PC-9 (cell line): ENCODE results near the gene JUND. TPM values are rescaled to one million over a fixed set of nuclear protein-coding genes. Genes with fewer than 3 reads are reported as not detected.

Experiments
- BruUV-seq: library from RNA; stranded (reverse); fragments of 400-500 nt; replicated peaks from 2 replicates; lab custom pipeline; 2021; lab: Mats Ljungman, UMichigan
- CTCF ChIA-PET: fragments of 300-600 bp; sonication (Branson Sonifier 250); formaldehyde crosslinking; loops from one replicate; lab custom pipeline; 2022; ENCODE audit warnings: antibody characterized with exemption; lab: Charles Lee
- POLR2A ChIA-PET: fragments of 300-600 bp; sonication (Branson Sonifier 250); formaldehyde crosslinking; loops from one replicate; lab custom pipeline; 2022; ENCODE audit warnings: antibody characterized with exemption; ENCODE audit not compliant: unreplicated experiment; lab: Charles Lee
- DNase-seq, 2 experiments: peaks; one replicate each; pipeline versions ENCODE4 v3.0.0 to v3.0.0-alpha.2; 2015 to 2022; ENCODE audit warnings: mixed read lengths in 1 of 2
- H2AFZ ChIP-seq: fragments of 200-600 bp; sonication (generic); 2 replicates; pipeline ENCODE4 v1.8.1; 2017; ENCODE audit warnings: antibody characterized with exemption
- H3F3A ChIP-seq: fragments of 200-600 bp; sonication (generic); 2 replicates; pipeline ENCODE4 v1.8.1; 2017; ENCODE audit warnings: antibody characterized with exemption, mild to moderate bottlenecking, low read depth; ENCODE audit not compliant: insufficient read depth
- H3K27ac ChIP-seq: fragments of 200-600 bp; sonication (generic); 2 replicates; pipeline ENCODE4 v1.6.1; 2016; ENCODE audit warnings: mixed run types
- H3K27me3 ChIP-seq: fragments of 200-600 bp; sonication (generic); 2 replicates; pipeline ENCODE4 v1.6.1; 2016; ENCODE audit warnings: low read depth, mixed run types; ENCODE audit not compliant: insufficient read depth
- H3K36me3 ChIP-seq: fragments of 200-600 bp; sonication (generic); 2 replicates; pipeline ENCODE4 v1.6.1; 2016; ENCODE audit warnings: low read depth, mixed run types
- H3K4me1 ChIP-seq: fragments of 200-600 bp; sonication (generic); replicated peaks from 2 replicates; pipeline ENCODE4 v1.6.1; 2016; ENCODE audit warnings: mixed run types; ENCODE audit not compliant: insufficient read depth
- H3K4me2 ChIP-seq: fragments of 200-600 bp; sonication (generic); 2 replicates; pipeline ENCODE4 v1.6.1; 2017; ENCODE audit warnings: mixed run types
- H3K4me3 ChIP-seq: fragments of 200-600 bp; sonication (generic); 2 replicates; pipeline ENCODE4 v1.6.1; 2016; ENCODE audit warnings: mixed run types
- H3K79me2 ChIP-seq: fragments of 200-600 bp; sonication (generic); 2 replicates; pipeline ENCODE4 v1.6.1; 2017; ENCODE audit warnings: low read depth, mixed run types
- H3K9me2 ChIP-seq: fragments of 200-600 bp; sonication (generic); 2 replicates; pipeline ENCODE4 v1.8.1; 2017; ENCODE audit warnings: mild to moderate bottlenecking; ENCODE audit not compliant: insufficient read depth
- H3K9me3 ChIP-seq: fragments of 200-600 bp; sonication (generic); 2 replicates; pipeline ENCODE4 v1.8.1; 2016; ENCODE audit warnings: low read depth; ENCODE audit not compliant: insufficient read depth
- H4K20me1 ChIP-seq: fragments of 200-600 bp; sonication (generic); 2 replicates; pipeline ENCODE4 v1.8.1; 2017; ENCODE audit not compliant: insufficient read depth
- CTCF ChIP-seq: fragments of 200-600 bp; sonication (generic); conservative IDR thresholded peaks from 2 replicates; pipeline ENCODE4 v1.6.1; 2017; ENCODE audit warnings: mixed run types, antibody characterized with exemption, mild to moderate bottlenecking, moderate library complexity
- EZH2 ChIP-seq: fragments of 200-600 bp; sonication (generic); IDR thresholded peaks from 2 replicates; pipeline ENCODE4 v1.8.0; 2017; ENCODE audit warnings: antibody characterized with exemption, low read depth
- intact Hi-C: fragments of 100-400 bp; cut with micrococcal nuclease; formaldehyde crosslinking; loops from one replicate; pipeline ENCODE4 v1.10.0; 2022; ENCODE audit not compliant: unreplicated experiment
- total RNA-seq: library from RNA; stranded (reverse); gene quantifications from 2 replicates; pipeline ENCODE4 v1.2.3, GENCODE V29; 2021

JUND gene
- total RNA-seq, 1 experiment from 2014 or later, result 115 TPM

GRCh38 chr19:18308948-18309325, 27.5 kb upstream of the JUND start:
- Histone ChIP-seq H4K20me1 (peaks cover 12% of the 10 kb centered on the region; the same call in 1 of the 2 replicates), H3K27me3 (no peaks in the 10 kb centered on the region), H3K4me2 (no peak overlapping the region), H3K27ac (no peak overlapping the region), H3K79me2 (peaks cover 14% of the 10 kb centered on the region; the same call in 1 of the 2 replicates), H3K4me3 (no peak overlapping the region), H3K36me3 (peaks cover 16% of the 10 kb centered on the region; the same call in 1 of the 2 replicates), H3K9me3 (no peaks in the 10 kb centered on the region), H2AFZ (no peak overlapping the region), H3F3A (peaks cover 37% of the 10 kb centered on the region; the same call in 1 of the 2 replicates), H3K4me1 (peaks cover 16% of the 10 kb centered on the region), H3K9me2 (no peaks in the 10 kb centered on the region)
- BruUV-seq, result no TSS peak
- ChIA-PET POLR2A (no interaction called here), CTCF (interaction anchor here (0.7 kb wide), 1 partner anchor 29 kb away, joined by 3 read pairs; no protein-coding TSS in a partner anchor)
- TF ChIP-seq CTCF, result no peak
- TF ChIP-seq EZH2, result no peak
- intact Hi-C loops, result no loop called here
- DNase-seq, result no peak

GRCh38 chr19:18308051-18308947, 26.9 kb upstream of the JUND start:
- H3K36me3 ChIP-seq, result peaks cover 15% of the 10 kb centered on the region; the same call in 1 of the 2 replicates
- H3K27me3 ChIP-seq, result no peaks in the 10 kb centered on the region
- no peak overlapping the region for H2AFZ ChIP-seq
- peaks cover 10% of the 10 kb centered on the region; the same call in 1 of the 2 replicates for H4K20me1 ChIP-seq
- no peaks in the 10 kb centered on the region for H3K9me2 ChIP-seq
- H3K4me2 ChIP-seq, result no peak overlapping the region
- no peak for DNase-seq
- H3K27ac ChIP-seq, result no peak overlapping the region
- H3F3A ChIP-seq, result peaks cover 43% of the 10 kb centered on the region; the same call in 1 of the 2 replicates
- intact Hi-C loops, result no loop called here
- H3K9me3 ChIP-seq, result no peaks in the 10 kb centered on the region
- CTCF ChIA-PET, result interaction anchor here (0.7 kb wide), 1 partner anchor 29 kb away, joined by 3 read pairs; no protein-coding TSS in a partner anchor
- POLR2A ChIA-PET, result no interaction called here
- TF ChIP-seq EZH2, result no peak
- TF ChIP-seq CTCF, result no peak
- H3K4me3 ChIP-seq, result no peak overlapping the region
- peaks cover 10% of the 10 kb centered on the region; the same call in 1 of the 2 replicates for H3K79me2 ChIP-seq
- no TSS peak for BruUV-seq
- H3K4me1 ChIP-seq, result peaks cover 17% of the 10 kb centered on the region

- H3K4me3 ChIP-seq, result no peak overlapping the region
- H2AFZ ChIP-seq, result no peak overlapping the region
- H3K9me3 ChIP-seq, result no peaks in the 10 kb centered on the region
- DNase-seq, result no peak
- intact Hi-C loops, result no loop called here
- no peaks in the 10 kb centered on the region for H3K27me3 ChIP-seq
- POLR2A ChIA-PET, result no interaction called here
- H3K79me2 ChIP-seq, result no peaks in the 10 kb centered on the region
- 0 out of 2 replicates have a peak, but pooled peaks cover 4% of the 10 kb centered on the region for H3K36me3 ChIP-seq
- CTCF ChIA-PET, result interaction anchor here (1.1 kb wide), 1 partner anchor 15 kb away, joined by 3 read pairs; no protein-coding TSS in a partner anchor
- no TSS peak for BruUV-seq
- H3K4me1 ChIP-seq, result peaks cover 24% of the 10 kb centered on the region
- no peak overlapping the region for H3K4me2 ChIP-seq
- peaks cover 4% of the 10 kb centered on the region; the same call in 1 of the 2 replicates for H4K20me1 ChIP-seq
- H3K9me2 ChIP-seq, result no peaks in the 10 kb centered on the region
- H3F3A ChIP-seq, result peaks cover 46% of the 10 kb centered on the region; the same call in 1 of the 2 replicates
- no peak for TF ChIP-seq CTCF
- TF ChIP-seq EZH2, result no peak
- no peak overlapping the region for H3K27ac ChIP-seq
These were observed 25.9 kb upstream of the JUND start for GRCh38 chr19:18307271-18307681.
